C1 segment of cervical spinal cord (tissue), 14 donors: ENCODE data around the gene ILKAP.
"Not testable (repeated sequence)": the region's sequence is repeated elsewhere in the genome, so short reads cannot be mapped to it uniquely, and the experiment has no call there.

Experiments used
- DNase-seq, 14 donors: peaks; one replicate each; lab custom pipeline; 2025; lab: John Stamatoyannopoulos, UW

The ILKAP gene

DNA sequence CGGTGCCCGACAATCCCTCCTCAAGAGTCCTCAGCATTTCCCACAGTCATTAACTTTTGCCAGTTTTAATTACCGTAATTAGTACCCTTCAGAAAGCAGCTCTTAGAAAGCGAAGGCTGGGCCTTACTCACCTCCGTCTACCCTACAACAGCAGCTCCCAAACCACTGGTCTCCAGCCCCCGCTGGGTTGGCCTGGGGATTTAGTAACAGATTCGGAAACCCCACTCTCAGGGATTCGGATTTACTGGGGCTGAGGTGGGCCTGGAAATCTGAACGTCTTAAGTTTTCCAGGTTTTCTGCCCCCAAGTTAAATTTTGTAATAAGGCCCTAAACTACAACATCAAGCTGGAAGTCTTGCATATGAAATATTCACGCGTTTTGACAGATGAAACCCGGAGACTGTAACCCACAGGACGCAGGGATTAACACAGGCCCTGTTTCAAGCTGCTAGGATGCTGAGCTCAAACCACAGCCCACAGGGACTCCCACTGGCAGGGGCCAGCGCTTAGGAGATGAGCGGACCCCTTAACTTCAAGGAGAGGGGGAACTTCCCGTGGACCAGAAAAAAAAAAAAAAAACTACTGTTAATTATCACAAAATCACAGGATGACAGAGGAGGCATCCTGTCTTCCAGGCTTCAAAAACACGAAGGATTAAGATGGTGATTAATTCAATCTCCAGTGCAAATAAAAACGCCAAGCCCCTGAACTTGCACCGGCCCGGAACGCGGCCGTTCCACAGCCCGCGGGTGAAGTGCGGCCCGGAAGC is 985 bp downstream of the ILKAP start:
- no peak for DNase-seq

DNA sequence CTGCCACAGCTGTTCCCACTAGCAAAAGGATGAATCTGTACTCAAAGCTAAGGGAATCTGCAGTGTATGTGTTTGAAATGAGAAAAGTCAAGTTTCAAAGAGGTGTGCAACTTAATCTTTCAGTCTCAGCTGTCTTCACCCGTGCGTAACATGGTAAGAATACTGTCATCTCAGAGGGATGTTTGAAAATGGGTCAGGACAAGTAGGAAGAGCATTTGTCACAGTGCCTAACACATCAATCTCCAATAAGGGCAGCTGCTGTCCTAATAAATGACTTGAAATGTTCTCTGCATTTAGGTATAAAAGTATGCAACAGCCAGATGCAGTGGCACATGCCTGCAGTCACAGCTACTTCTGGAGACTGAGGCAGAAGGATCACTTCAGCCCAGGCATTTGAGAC is 13.1 kb downstream of the ILKAP start:
- no peak for DNase-seq

DNA sequence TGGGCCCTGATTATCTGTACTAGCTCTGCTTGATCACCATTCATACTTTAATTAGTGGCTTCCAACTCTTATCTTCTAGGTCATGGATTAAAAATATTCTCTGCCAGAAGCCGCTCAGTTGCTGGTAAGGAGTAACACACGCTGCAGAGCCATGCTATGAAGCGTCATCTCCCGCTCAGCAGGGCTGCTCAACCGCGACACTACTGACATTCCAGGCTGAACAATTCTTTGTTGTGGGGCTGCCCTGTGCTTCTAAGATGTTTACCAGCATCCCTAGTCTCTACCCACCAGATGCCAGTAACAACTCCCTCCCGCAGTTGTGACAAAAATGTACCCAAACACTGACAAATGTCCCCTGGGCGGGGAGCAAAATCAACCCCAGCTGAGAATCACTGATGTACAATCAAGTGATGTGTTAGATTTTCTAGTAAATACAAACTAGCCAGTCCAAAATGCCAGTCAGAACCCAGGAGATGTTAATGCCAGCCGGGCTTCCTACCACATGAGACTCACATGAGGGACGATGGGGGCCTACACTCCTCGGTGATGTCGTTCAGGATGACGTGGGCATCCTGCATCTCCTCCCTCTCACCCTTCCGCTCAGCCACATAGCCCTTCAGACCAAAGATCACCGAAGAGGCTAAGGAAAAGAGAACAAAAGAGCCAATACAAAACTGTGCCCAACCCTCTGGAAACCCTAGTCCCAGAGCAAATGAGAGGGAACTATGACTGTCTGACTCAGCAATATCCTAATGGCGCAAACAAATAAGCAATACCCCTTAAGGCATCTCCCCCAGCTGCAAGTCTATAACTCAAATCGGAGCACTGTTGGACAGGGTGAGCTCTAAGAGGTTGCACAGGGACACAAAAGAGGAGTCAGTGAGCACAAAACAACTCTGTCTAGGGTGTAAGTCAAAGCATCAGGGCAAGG is 15.6 kb downstream of the ILKAP start:
- DNase-seq, result peak in 9 of 14 donors; percentile 17 to 74 (median 40)

DNA sequence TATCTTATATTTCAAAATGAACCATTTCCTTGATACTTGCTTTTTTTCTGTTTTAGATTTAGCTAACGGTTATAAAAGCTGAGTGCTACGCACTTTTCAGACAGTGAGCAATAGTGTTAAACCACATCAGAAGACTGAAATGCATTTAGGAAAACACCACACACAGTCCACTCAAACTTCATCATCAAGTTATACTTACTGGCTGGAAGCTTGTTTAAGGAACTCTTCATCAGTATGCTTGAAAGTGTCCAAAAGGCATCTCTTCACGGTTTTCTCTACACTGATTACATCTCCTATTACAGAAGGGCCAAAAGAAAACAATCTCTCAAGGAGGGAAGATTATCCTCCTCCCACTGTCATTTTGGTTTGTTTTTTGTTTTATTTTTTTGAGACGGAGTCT is 19.7 kb downstream of the ILKAP start:
- DNase-seq, result no peak

DNA sequence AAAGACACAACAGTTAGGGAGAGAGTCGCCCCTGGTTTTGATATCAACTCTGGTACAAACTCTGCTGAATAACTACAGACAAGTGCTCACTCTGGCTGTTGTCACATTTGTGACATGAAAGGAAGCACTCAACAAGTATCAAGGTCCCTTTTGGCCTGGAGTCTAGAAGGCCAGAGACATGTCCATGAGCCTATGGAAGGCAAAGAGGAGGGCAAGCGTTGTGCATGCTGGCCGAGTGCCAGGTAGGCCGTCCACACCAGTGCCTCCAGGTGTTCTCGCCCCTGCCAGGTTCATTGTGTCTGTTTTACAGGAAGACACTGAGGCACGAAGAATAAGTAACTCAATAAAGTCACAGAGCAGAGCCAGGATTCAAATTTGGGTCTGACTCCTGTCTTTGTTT is 21.1 kb downstream of the ILKAP start:
- DNase-seq, result no peak

DNA sequence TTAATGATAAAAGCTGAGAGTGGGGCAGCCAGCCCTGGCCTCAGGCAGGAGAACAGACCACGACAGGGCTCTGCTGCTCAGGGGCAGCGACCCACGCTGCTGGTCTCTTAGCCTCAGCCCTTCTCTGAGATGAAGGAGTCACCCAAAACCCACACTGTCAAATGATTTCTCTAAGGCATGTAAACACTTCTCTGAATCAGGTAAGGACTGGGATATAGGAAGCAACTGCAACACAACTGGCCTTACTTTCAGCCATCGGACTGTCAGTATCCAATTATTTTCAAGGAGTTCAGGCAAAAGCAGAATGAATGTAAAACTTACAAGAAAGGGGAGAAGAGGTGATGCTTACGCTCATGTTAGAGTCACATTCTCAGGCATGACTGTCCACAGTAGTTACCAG is 22.9 kb downstream of the ILKAP start:
- DNase-seq, result no peak

GRCh38 chr2:238176613-238177012 is 26.9 kb downstream of the ILKAP start:
- no peak for DNase-seq

DNA sequence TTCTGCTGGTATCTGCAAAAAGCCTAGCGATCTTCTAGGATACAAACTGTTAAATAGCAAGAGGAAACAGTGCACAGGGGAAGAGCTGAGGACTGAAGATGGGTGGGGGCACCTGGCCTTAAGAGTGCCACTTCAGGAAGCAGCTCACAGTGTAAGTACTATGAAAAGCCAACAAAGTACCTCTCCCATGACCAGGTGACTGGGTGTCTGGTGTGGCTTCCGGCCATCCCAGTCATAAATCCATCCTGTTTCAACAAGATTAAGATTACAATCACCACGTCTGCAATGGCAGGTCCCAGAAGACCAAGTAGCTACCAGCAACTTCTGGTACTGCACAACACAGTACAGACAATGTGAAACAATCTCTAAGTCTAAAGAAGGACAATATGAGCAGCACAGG is 28.8 kb downstream of the ILKAP start:
- DNase-seq, result no peak

DNA sequence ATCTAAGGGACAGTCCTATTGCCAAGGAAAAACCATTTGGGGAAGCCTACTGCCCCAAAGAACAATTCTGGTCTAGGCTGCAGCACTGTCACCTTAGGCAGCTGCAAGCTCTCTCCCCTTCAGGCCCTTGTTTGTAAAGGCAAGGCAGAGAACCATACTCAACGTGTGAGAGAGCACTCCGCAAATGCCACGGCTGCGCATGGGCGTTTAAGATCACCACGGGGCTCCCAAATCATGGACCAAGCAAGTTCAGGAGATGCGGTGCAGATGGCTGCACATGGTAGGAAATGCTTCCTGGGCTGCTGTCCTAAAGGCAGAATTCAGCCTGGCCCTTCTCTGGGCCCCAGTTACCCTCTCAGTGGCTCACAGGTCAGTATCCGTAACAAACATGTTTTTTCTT is 29.2 kb downstream of the ILKAP start:
- no peak for DNase-seq

DNA sequence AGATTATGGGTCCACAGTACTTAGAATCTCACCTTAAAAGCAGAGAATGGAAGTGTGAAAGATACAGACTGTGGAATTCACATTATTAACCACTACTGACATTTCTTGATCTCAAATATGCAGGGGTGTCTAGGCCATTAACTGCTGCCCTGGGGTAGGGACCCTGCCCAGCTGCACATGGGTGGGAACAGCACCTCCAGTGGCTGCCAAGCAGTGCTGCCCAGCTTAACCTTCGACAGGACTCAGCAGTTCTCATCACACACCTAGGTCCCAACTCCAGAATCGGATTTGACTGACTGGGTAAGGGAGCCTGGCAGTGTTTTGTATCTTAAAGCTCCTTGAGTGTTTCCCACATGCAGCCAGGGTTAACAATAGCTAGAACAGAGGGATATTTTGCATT is 29.8 kb downstream of the ILKAP start:
- DNase-seq, result no peak

- DNase-seq, result no peak
These were observed 31.1 kb downstream of the ILKAP start for GRCh38 chr2:238172439-238172838.

DNA sequence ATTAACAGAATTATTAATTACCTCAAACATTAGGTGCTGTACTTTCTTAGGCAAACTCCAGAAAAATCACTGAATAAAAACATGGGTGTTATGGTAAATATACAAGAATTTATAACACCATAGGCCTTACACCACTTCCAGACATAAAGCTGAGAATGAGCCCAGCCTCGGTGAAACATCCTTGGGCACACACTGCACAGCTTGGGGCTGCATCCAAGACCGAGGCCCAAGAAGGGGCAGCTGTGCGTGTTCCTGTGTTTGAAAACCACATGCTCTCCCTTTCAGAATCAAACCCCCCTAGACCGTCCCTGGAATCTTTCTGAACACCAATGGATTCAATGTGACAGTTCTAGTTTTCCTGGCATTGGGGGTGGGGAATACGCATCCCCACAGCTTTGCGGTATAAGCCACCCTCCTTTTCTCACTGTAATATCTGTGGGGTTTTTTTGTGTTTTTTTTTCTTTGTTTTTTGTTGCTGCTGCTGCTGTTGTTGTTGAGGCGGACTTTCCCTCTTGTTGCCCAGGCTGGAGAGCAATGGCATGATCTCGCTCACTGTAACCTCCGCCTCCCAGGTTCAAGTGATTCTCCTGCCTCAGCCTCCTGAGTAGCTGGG is 31.8 kb downstream of the ILKAP start:
- DNase-seq, result no peak

- DNase-seq, result not testable (repeated sequence)
These were observed 32.4 kb downstream of the ILKAP start for GRCh38 chr2:238171072-238171431.

GRCh38 chr2:238170386-238171071 is 33.0 kb downstream of the ILKAP start:
- DNase-seq, result no peak

GRCh38 chr2:238169708-238170251 is 33.7 kb downstream of the ILKAP start:
- DNase-seq, result peak in 4 of 14 donors; percentile 26 to 97 (median 33)

DNA sequence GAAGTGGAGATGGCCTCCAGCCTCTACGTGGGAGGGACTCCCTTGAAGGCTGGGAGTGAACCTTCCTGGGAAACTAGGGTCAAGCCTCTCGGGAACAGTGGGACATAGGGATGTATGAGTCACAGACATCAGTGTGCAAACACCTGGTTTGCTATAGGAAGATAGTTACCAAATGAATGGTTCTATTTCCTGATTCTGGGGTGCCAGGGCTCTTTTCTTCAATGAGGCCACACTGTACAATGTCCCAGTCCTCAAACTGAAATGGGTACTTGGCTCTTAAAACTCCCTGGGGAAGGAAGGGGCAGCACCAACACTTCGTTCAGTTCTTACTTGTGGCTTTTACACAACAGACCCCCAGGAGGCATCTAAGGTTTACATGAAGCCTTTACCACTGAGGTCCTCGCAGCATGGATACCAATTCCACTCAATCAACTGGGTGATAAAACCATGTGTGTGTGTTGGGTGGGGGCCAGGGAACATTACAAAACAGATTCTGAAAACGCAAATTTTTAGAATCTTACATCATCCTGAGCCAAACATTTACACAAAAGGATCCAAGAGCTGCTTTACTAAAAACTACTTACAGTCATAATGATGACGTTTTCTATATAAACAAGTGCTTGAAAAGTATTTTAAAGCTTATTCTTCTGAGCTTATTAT is 34.3 kb downstream of the ILKAP start:
- peak in 1 of 14 donors; percentile 33 for DNase-seq

GRCh38 chr2:238168196-238169047 is 35.1 kb downstream of the ILKAP start:
- no peak for DNase-seq

GRCh38 chr2:238167761-238168160 is 35.7 kb downstream of the ILKAP start:
- no peak for DNase-seq

- DNase-seq, result no peak
These were observed 36.2 kb downstream of the ILKAP start for GRCh38 chr2:238167344-238167715.
